SK-N-MC (cell line): Measurements from ENCODE around the gene RSRP1.
"Not testable (repeated sequence)": the region's sequence is repeated elsewhere in the genome, so short reads cannot be mapped to it uniquely, and the experiment has no call there.

Experiments used
- EZH2 ChIP-seq: fragments of 200-600 bp; sonication (generic); IDR thresholded peaks from one replicate; pipeline ENCODE4 v1.6.1; 2017; ENCODE audit warnings: antibody characterized with exemption
- POLR2AphosphoS5 ChIP-seq: IDR thresholded peaks from 2 replicates; pipeline ENCODE4 v1.6.1; 2012; ENCODE audit warnings: mild to moderate bottlenecking, low read depth, low read length, borderline replicate concordance

DNA sequence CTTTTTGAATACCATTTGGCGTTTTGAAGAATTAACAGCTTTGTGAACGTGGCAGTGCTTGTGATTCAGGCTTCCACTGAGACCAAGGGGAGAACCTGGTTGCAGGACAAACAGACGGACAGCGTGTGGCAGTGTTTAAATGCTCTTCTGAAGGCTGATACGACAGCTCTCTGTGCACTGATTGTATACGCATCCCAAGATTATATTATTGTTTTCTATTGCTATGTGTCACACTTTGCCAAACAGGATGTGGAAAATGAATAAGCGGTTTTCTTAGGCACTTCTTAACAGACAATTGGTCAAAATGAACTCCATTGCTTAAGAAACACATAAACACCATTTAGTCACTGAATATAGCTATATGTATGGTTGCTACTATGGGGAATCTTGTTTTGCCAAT, 12.6 kb upstream of the RSRP1 start:
- TF ChIP-seq POLR2AphosphoS5, EZH2: not testable (repeated sequence)
